ENCODE data around the gene IRAK1. TPM values are rescaled to one million over a fixed set of nuclear protein-coding genes. Genes with fewer than 3 reads are reported as not detected.

IRAK1 gene
- total and polyA plus RNA-seq, 5 donors = 28.2 to 53.2 (median 42.7) TPM

- peak overlapping the region; percentile 1 for H3K27ac ChIP-seq (ENCODE audit: low read length)
- H3K4me3 ChIP-seq (ENCODE audit: low read length) = no peak overlapping the region
- 23% methylated on average over 7 of the region's 7 CpGs for WGBS
- peaks cover 15% of the 10 kb centered on the region for H3K4me1 ChIP-seq (ENCODE audit: control insufficient read depth, insufficient read depth, low read length)
- DNase-seq (no peak), ATAC-seq (peak in 1 of 2 donors; percentile 31)
- H3K9me3 ChIP-seq (ENCODE audit: control insufficient read depth, low read length) = no peaks in the 10 kb centered on the region
- intact Hi-C loops (cut with DNase I) = no loop called here
- no peaks in the 10 kb centered on the region for H3K27me3 ChIP-seq (ENCODE audit: control insufficient read depth, insufficient read depth)
Measured at GRCh38 chrX:154040307-154040756, 20.6 kb upstream of the IRAK1 start.

- DNase-seq (no peak), ATAC-seq (no peak)
- WGBS = 87% methylated on average over 11 of the region's 11 CpGs
- H3K27me3 ChIP-seq (ENCODE audit: control insufficient read depth, insufficient read depth) = no peaks in the 10 kb centered on the region
- H3K4me1 ChIP-seq (ENCODE audit: control insufficient read depth, insufficient read depth, low read length) = peaks cover 15% of the 10 kb centered on the region
- no peaks in the 10 kb centered on the region for H3K9me3 ChIP-seq (ENCODE audit: control insufficient read depth, low read length)
- no peak overlapping the region for H3K4me3 ChIP-seq (ENCODE audit: low read length)
- H3K27ac ChIP-seq (ENCODE audit: low read length) = peak overlapping the region; percentile 1
- intact Hi-C loops (cut with DNase I) = no loop called here
Measured at GRCh38 chrX:154039577-154039976, 19.9 kb upstream of the IRAK1 start.

- no peaks in the 10 kb centered on the region for H3K27me3 ChIP-seq (ENCODE audit: control insufficient read depth, insufficient read depth)
- no peak for ATAC-seq
- WGBS = 75% methylated on average over 5 of the region's 5 CpGs
- intact Hi-C loops (cut with DNase I) = no loop called here
- peaks cover 15% of the 10 kb centered on the region for H3K4me1 ChIP-seq (ENCODE audit: control insufficient read depth, insufficient read depth, low read length)
- no peaks in the 10 kb centered on the region for H3K9me3 ChIP-seq (ENCODE audit: control insufficient read depth, low read length)
- H3K27ac ChIP-seq (ENCODE audit: low read length) = no peak overlapping the region
- no peak for DNase-seq
- H3K4me3 ChIP-seq (ENCODE audit: low read length) = no peak overlapping the region
Measured at GRCh38 chrX:154038656-154039055, 19.0 kb upstream of the IRAK1 start.

- intact Hi-C loops (cut with DNase I) = no loop called here
- Histone ChIP-seq H3K4me3 (ENCODE audit: low read length) (no peak overlapping the region), H3K27me3 (ENCODE audit: control insufficient read depth, insufficient read depth) (no peaks in the 10 kb centered on the region), H3K9me3 (ENCODE audit: control insufficient read depth, low read length) (no peaks in the 10 kb centered on the region), H3K27ac (ENCODE audit: low read length) (no peak overlapping the region), H3K4me1 (ENCODE audit: control insufficient read depth, insufficient read depth, low read length) (peaks cover 20% of the 10 kb centered on the region)
- DNase-seq (no peak), ATAC-seq (no peak)
- WGBS = 65% methylated on average over 5 of the region's 5 CpGs
Measured at GRCh38 chrX:154037754-154038153, 18.1 kb upstream of the IRAK1 start.

GRCh38 chrX:154036513-154036912, 16.8 kb upstream of the IRAK1 start:
- ATAC-seq = no peak
- no peak for DNase-seq
- H3K27me3 ChIP-seq (ENCODE audit: control insufficient read depth, insufficient read depth) = no peaks in the 10 kb centered on the region
- intact Hi-C loops (cut with DNase I) = no loop called here
- no peak overlapping the region for H3K27ac ChIP-seq (ENCODE audit: low read length)
- peaks cover 18% of the 10 kb centered on the region for H3K4me1 ChIP-seq (ENCODE audit: control insufficient read depth, insufficient read depth, low read length)
- 93% methylated on average over 8 of the region's 8 CpGs for WGBS
- no peak overlapping the region for H3K4me3 ChIP-seq (ENCODE audit: low read length)
- H3K9me3 ChIP-seq (ENCODE audit: control insufficient read depth, low read length) = no peaks in the 10 kb centered on the region

GRCh38 chrX:154033848-154034247, 14.1 kb upstream of the IRAK1 start:
- peaks cover 7% of the 10 kb centered on the region for H3K4me1 ChIP-seq (ENCODE audit: control insufficient read depth, insufficient read depth, low read length)
- no peak overlapping the region for H3K27ac ChIP-seq (ENCODE audit: low read length)
- DNase-seq (no peak), ATAC-seq (no peak)
- WGBS = 96% methylated on average over 2 of the region's 2 CpGs
- H3K9me3 ChIP-seq (ENCODE audit: control insufficient read depth, low read length) = no peaks in the 10 kb centered on the region
- no peaks in the 10 kb centered on the region for H3K27me3 ChIP-seq (ENCODE audit: control insufficient read depth, insufficient read depth)
- H3K4me3 ChIP-seq (ENCODE audit: low read length) = no peak overlapping the region
- intact Hi-C loops (cut with DNase I) = no loop called here

GRCh38 chrX:154032653-154033052, 13.0 kb upstream of the IRAK1 start:
- Histone ChIP-seq H3K27ac (ENCODE audit: low read length) (no peak overlapping the region), H3K4me3 (ENCODE audit: low read length) (no peak overlapping the region), H3K27me3 (ENCODE audit: control insufficient read depth, insufficient read depth) (no peaks in the 10 kb centered on the region), H3K4me1 (ENCODE audit: control insufficient read depth, insufficient read depth, low read length) (peaks cover 7% of the 10 kb centered on the region), H3K9me3 (ENCODE audit: control insufficient read depth, low read length) (no peaks in the 10 kb centered on the region)
- 57% methylated on average over 9 of the region's 9 CpGs for WGBS
- no peak for DNase-seq
- no peak for ATAC-seq
- intact Hi-C loops (cut with DNase I) = no loop called here

GRCh38 chrX:154032160-154032559, 12.5 kb upstream of the IRAK1 start:
- no peaks in the 10 kb centered on the region for H3K27me3 ChIP-seq (ENCODE audit: control insufficient read depth, insufficient read depth)
- ATAC-seq = peak in 1 of 2 donors; percentile 43
- DNase-seq = no peak
- H3K9me3 ChIP-seq (ENCODE audit: control insufficient read depth, low read length) = no peaks in the 10 kb centered on the region
- H3K4me1 ChIP-seq (ENCODE audit: control insufficient read depth, insufficient read depth, low read length) = peaks cover 9% of the 10 kb centered on the region
- H3K27ac ChIP-seq (ENCODE audit: low read length) = no peak overlapping the region
- no peak overlapping the region for H3K4me3 ChIP-seq (ENCODE audit: low read length)
- 73% methylated on average over 11 of the region's 11 CpGs for WGBS
- intact Hi-C loops (cut with DNase I) = no loop called here

- no peaks in the 10 kb centered on the region for H3K9me3 ChIP-seq (ENCODE audit: control insufficient read depth, low read length)
- no peak overlapping the region for H3K27ac ChIP-seq (ENCODE audit: low read length)
- no peak for DNase-seq
- WGBS = 91% methylated on average over 29 of the region's 29 CpGs
- intact Hi-C loops (cut with DNase I) = no loop called here
- no peaks in the 10 kb centered on the region for H3K27me3 ChIP-seq (ENCODE audit: control insufficient read depth, insufficient read depth)
- H3K4me1 ChIP-seq (ENCODE audit: control insufficient read depth, insufficient read depth, low read length) = peaks cover 9% of the 10 kb centered on the region
- no peak for ATAC-seq
- no peak overlapping the region for H3K4me3 ChIP-seq (ENCODE audit: low read length)
Measured at GRCh38 chrX:154030715-154031305, 11.1 kb upstream of the IRAK1 start.

GRCh38 chrX:154030266-154030665, 10.6 kb upstream of the IRAK1 start:
- intact Hi-C loops (cut with DNase I) = no loop called here
- H3K4me3 ChIP-seq (ENCODE audit: low read length) = no peak overlapping the region
- H3K27ac ChIP-seq (ENCODE audit: low read length) = no peak overlapping the region
- WGBS = 81% methylated on average over 20 of the region's 20 CpGs
- DNase-seq = no peak
- ATAC-seq = no peak
- H3K9me3 ChIP-seq (ENCODE audit: control insufficient read depth, low read length) = no peaks in the 10 kb centered on the region
- H3K4me1 ChIP-seq (ENCODE audit: control insufficient read depth, insufficient read depth, low read length) = peaks cover 9% of the 10 kb centered on the region
- H3K27me3 ChIP-seq (ENCODE audit: control insufficient read depth, insufficient read depth) = no peaks in the 10 kb centered on the region

GRCh38 chrX:154029439-154029838, 9.7 kb upstream of the IRAK1 start:
- H3K4me1 ChIP-seq (ENCODE audit: control insufficient read depth, insufficient read depth, low read length) = peaks cover 9% of the 10 kb centered on the region
- DNase-seq (no peak), ATAC-seq (no peak)
- H3K9me3 ChIP-seq (ENCODE audit: control insufficient read depth, low read length) = no peaks in the 10 kb centered on the region
- intact Hi-C loops (cut with DNase I) = no loop called here
- H3K4me3 ChIP-seq (ENCODE audit: low read length) = no peak overlapping the region
- 82% methylated on average over 8 of the region's 8 CpGs for whole genome bisulfite sequencing
- H3K27ac ChIP-seq (ENCODE audit: low read length) = no peak overlapping the region
- H3K27me3 ChIP-seq (ENCODE audit: control insufficient read depth, insufficient read depth) = no peaks in the 10 kb centered on the region

Measured in right cardiac atrium (tissue), 5 donors.